ENCODE data around the gene NOP9.
"Not testable (repeated sequence)": the region's sequence is repeated elsewhere in the genome, so short reads cannot be mapped to it uniquely, and the experiment has no call there.

Gene NOP9

GRCh38 chr14:24327914-24328313 lies 28.3 kb downstream of the NOP9 start:
- not testable (repeated sequence) for DNase-seq (ENCODE audit: low read depth in 2 of 2)

GRCh38 chr14:24329073-24329663 lies 29.5 kb downstream of the NOP9 start:
- no peak for DNase-seq (ENCODE audit: low read depth in 2 of 2)

- DNase-seq (ENCODE audit: low read depth in 2 of 2) = peak; percentile 54 to 56
Observed at GRCh38 chr14:24329736-24330135, 30.1 kb downstream of the NOP9 start.

GRCh38 chr14:24330973-24331674 lies 31.5 kb downstream of the NOP9 start:
- DNase-seq (ENCODE audit: low read depth in 2 of 2) = no peak

GRCh38 chr14:24331731-24332267 lies 32.1 kb downstream of the NOP9 start:
- DNase-seq (ENCODE audit: low read depth in 2 of 2) = no peak

GRCh38 chr14:24332268-24332993 lies 32.8 kb downstream of the NOP9 start:
- DNase-seq (ENCODE audit: low read depth in 2 of 2) = peak; percentile 55 to 69

- no peak for DNase-seq (ENCODE audit: low read depth in 2 of 2)
Observed at GRCh38 chr14:24334431-24335291, 35.0 kb downstream of the NOP9 start, which contains the start of gene ADCY4. Gene ADCY4 (minus strand): TSS chr14:24335071. CDS start chr14:24334652, 419 bp downstream.

- DNase-seq (ENCODE audit: low read depth in 2 of 2) = no peak
Observed at GRCh38 chr14:24335461-24336171, 36.0 kb downstream of the NOP9 start.

- no peak for DNase-seq (ENCODE audit: low read depth in 2 of 2)
Observed at GRCh38 chr14:24337144-24337823, 37.6 kb downstream of the NOP9 start.

GRCh38 chr14:24337824-24338175 lies 38.1 kb downstream of the NOP9 start:
- no peak for DNase-seq (ENCODE audit: low read depth in 2 of 2)

GRCh38 chr14:24338843-24339242 lies 39.2 kb downstream of the NOP9 start:
- DNase-seq (ENCODE audit: low read depth in 2 of 2) = no peak

GRCh38 chr14:24339284-24340151 lies 39.9 kb downstream of the NOP9 start, which contains the start of gene RIPK3:
Gene RIPK3 (minus strand): TSS chr14:24339991. CDS start chr14:24339826, 165 bp downstream.
- DNase-seq (ENCODE audit: low read depth in 2 of 2) = peak; percentile 33 to 48

- no peak for DNase-seq (ENCODE audit: low read depth in 2 of 2)
Observed at GRCh38 chr14:24340606-24341005, 41.0 kb downstream of the NOP9 start.

GRCh38 chr14:24342889-24343288 lies 43.2 kb downstream of the NOP9 start:
- DNase-seq (ENCODE audit: low read depth in 2 of 2) = no peak

- no peak for DNase-seq (ENCODE audit: low read depth in 2 of 2)
Observed at GRCh38 chr14:24343795-24344660, 44.4 kb downstream of the NOP9 start.

GRCh38 chr14:24347134-24347533 lies 47.5 kb downstream of the NOP9 start:
- no peak for DNase-seq (ENCODE audit: low read depth in 2 of 2)

- DNase-seq (ENCODE audit: low read depth in 2 of 2) = no peak
Observed at GRCh38 chr14:24348186-24348585, 48.5 kb downstream of the NOP9 start.

GRCh38 chr14:24349742-24350141 lies 50.1 kb downstream of the NOP9 start:
- no peak for DNase-seq (ENCODE audit: low read depth in 2 of 2)

Measured in stimulated activated CD8-positive, alpha-beta memory T cell treated with anti-CD3 and anti-CD28 coated beads, Interleukin-2, amount 100 ng/mL, for 1 hour (primary cell).